ENCODE data around the gene SHMT2. TPM values are rescaled to one million over a fixed set of nuclear protein-coding genes. Genes with fewer than 3 reads are reported as not detected.
A peak's percentile ranks its signal among the peaks of the same experiment; 100 is the strongest.

SHMT2 gene
- total RNA-seq, 1 donor from 2014 or later: 268 TPM

DNA sequence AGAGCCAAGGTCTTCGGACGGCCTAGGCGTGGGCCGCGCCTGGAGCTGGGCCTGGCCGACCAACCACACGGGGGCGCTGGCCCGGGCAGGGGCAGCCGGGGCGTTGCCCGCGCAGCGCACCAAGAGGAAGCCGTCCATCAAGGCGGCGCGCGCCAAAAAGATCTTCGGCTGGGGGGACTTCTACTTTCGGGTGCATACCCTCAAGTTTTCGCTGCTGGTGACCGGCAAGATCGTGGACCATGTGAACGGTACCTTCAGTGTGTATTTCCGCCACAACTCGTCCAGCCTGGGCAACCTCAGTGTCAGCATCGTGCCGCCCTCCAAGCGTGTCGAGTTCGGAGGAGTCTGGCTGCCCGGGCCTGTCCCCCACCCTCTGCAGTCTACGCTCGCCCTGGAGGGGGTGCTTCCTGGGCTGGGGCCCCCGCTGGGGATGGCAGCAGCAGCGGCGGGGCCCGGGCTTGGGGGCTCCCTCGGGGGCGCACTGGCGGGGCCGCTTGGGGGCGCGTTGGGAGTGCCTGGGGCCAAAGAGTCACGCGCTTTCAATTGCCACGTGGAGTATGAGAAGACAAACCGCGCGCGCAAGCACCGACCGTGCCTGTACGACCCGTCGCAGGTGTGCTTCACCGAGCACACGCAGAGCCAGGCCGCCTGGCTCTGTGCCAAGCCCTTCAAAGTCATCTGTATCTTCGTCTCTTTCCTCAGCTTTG lies 4.4 kb upstream of the SHMT2 start:
- Mint-ChIP-seq H3K4me3 (peak overlapping the region; percentile 66), H3K4me1 (peaks cover 73% of the 10 kb centered on the region), H3K27me3 (peaks cover 34% of the 10 kb centered on the region), H3K27ac (peak overlapping the region; percentile 68), H3K9me3 (no peaks in the 10 kb centered on the region), H3K36me3 (ENCODE audit: low read depth) (peaks cover 9% of the 10 kb centered on the region)
- ATAC-seq (ENCODE audit: low read depth) (peak; percentile 43), DNase-seq (peak; percentile 64)
- CTCF ChIA-PET: interaction anchor here (0.8 to 20.9 kb wide), 4 partner anchors 9 to 114 kb away, joined by 3 to 390 read pairs (median 64); partner anchors contain the start of genes NXPH4 and STAT6
- POLR2A ChIA-PET: interaction anchor here (0.9 to 10.6 kb wide), 4 partner anchors 9 to 500 kb away, joined by 3 to 268 read pairs (median 6); partner anchors contain the start of genes NACA and NXPH4
- TF ChIP-seq, protein P1, sequence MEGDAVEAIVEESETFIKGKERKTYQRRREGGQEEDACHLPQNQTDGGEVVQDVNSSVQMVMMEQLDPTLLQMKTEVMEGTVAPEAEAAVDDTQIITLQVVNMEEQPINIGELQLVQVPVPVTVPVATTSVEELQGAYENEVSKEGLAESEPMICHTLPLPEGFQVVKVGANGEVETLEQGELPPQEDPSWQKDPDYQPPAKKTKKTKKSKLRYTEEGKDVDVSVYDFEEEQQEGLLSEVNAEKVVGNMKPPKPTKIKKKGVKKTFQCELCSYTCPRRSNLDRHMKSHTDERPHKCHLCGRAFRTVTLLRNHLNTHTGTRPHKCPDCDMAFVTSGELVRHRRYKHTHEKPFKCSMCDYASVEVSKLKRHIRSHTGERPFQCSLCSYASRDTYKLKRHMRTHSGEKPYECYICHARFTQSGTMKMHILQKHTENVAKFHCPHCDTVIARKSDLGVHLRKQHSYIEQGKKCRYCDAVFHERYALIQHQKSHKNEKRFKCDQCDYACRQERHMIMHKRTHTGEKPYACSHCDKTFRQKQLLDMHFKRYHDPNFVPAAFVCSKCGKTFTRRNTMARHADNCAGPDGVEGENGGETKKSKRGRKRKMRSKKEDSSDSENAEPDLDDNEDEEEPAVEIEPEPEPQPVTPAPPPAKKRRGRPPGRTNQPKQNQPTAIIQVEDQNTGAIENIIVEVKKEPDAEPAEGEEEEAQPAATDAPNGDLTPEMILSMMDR (IDR thresholded peaks at IDR 0.05): no peak
- intact Hi-C loops (cut with micrococcal nuclease): loop anchor here (1.0 to 10.0 kb wide), 3 partner anchors 8 to 400 kb away; no protein-coding TSS in a partner anchor

DNA sequence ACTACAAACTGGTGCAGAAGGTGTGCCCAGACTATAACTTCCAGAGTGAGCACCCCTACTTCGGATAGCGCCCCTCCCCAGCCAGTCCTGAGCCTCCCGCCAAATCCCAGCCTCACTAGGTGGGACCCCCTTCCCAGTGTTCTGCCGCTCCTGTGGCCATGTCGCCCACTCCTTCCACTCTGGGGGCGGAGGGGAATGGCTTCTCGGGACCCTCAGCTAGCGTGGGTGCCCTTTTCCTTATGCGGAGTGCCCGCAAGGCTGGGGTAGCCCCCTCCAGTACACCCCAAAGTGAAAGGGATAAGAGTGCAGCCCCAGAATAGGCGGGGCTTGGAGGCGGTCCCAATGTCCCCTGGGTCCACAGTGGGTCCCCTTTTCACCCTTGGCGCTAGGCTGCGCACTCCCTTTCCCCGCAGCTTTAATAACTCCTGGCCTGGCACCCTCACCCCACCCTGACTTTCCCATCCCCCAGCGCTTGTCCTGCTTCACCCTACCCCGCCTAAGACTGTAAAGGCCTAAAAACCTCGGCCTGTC lies 3.8 kb upstream of the SHMT2 start:
- intact Hi-C loops (cut with micrococcal nuclease): loop anchor here (1.0 to 10.0 kb wide), 4 partner anchors 8 to 399 kb away; no protein-coding TSS in a partner anchor
- H3K9me3 Mint-ChIP-seq: no peaks in the 10 kb centered on the region
- CTCF ChIA-PET: interaction anchor here (2.1 to 20.9 kb wide), 3 partner anchors 10 to 233 kb away, joined by 6 to 390 read pairs (median 113); partner anchors contain the start of genes GLI1 and NXPH4
- peaks cover 31% of the 10 kb centered on the region for H3K27me3 Mint-ChIP-seq
- peaks cover 15% of the 10 kb centered on the region for H3K36me3 Mint-ChIP-seq (ENCODE audit: low read depth)
- DNase-seq: no peak
- POLR2A ChIA-PET: interaction anchor here (0.7 to 10.6 kb wide), 3 partner anchors 10 to 1363 kb away, joined by 3 to 268 read pairs (median 10); partner anchors contain the start of gene NXPH4
- H3K27ac Mint-ChIP-seq: peak overlapping the region; percentile 68
- H3K4me1 Mint-ChIP-seq: peaks cover 76% of the 10 kb centered on the region
- no peak for ATAC-seq (ENCODE audit: low read depth)
- H3K4me3 Mint-ChIP-seq: peak overlapping the region; percentile 66
- TF ChIP-seq, protein P1 (IDR thresholded peaks at IDR 0.05): no peak

DNA sequence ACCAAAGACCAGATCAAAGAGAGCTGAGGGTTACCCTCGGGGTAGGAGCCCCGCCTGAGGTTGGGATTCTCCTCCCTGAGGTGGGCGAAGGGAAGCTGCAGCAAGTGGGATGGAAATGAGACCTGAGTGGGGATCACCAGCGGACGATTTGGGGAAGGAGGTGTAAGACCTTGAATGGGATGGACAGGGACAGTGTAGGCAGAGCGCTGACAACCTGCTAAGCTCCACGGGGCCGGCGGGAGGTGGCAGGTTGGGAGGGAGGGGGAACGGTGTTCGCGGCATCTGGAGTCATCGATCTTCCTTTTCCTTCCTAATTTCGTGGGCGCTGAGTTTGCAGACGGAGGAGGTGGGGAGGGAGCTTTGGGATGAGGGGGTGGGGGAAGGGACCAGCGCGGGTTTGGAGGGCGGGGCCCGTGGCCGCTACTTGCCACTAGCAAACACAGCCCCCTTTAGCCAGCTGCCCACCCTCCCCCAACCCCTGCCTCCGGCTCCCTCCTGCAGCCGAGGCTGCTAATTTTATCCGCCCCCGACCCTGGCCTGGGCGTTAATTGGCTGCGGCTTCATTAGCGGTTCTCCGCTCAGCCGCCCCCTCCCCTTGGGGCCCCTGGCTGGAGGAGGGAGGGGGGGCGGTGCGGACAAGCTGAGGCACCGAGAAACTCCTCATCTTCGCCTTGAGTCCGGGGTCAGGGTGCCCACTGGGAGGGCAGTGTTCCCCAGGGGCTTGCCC lies 2.8 kb upstream of the SHMT2 start:
- TF ChIP-seq, protein P1 (IDR thresholded peaks at IDR 0.05): no peak
- DNase-seq: no peak
- peaks cover 77% of the 10 kb centered on the region for H3K4me1 Mint-ChIP-seq
- peak overlapping the region; percentile 15 for H3K27ac Mint-ChIP-seq
- no peaks in the 10 kb centered on the region for H3K9me3 Mint-ChIP-seq
- ChIA-PET POLR2A (interaction anchor here (0.7 to 10.6 kb wide), 8 partner anchors 11 to 1364 kb away, joined by 3 to 268 read pairs (median 4); partner anchors contain the start of genes NXPH4 and STAT6), CTCF (interaction anchor here (1.1 to 20.9 kb wide), 4 partner anchors 11 to 232 kb away, joined by 3 to 390 read pairs (median 60); partner anchors contain the start of genes GLI1 and NXPH4)
- peak overlapping the region; percentile 73 for H3K4me3 Mint-ChIP-seq
- H3K36me3 Mint-ChIP-seq (ENCODE audit: low read depth): peaks cover 24% of the 10 kb centered on the region
- H3K27me3 Mint-ChIP-seq: peaks cover 21% of the 10 kb centered on the region
- intact Hi-C loops (cut with micrococcal nuclease): loop anchor here (1.0 to 10.0 kb wide), 2 partner anchors 8 to 398 kb away; no protein-coding TSS in a partner anchor
- ATAC-seq (ENCODE audit: low read depth): no peak

DNA sequence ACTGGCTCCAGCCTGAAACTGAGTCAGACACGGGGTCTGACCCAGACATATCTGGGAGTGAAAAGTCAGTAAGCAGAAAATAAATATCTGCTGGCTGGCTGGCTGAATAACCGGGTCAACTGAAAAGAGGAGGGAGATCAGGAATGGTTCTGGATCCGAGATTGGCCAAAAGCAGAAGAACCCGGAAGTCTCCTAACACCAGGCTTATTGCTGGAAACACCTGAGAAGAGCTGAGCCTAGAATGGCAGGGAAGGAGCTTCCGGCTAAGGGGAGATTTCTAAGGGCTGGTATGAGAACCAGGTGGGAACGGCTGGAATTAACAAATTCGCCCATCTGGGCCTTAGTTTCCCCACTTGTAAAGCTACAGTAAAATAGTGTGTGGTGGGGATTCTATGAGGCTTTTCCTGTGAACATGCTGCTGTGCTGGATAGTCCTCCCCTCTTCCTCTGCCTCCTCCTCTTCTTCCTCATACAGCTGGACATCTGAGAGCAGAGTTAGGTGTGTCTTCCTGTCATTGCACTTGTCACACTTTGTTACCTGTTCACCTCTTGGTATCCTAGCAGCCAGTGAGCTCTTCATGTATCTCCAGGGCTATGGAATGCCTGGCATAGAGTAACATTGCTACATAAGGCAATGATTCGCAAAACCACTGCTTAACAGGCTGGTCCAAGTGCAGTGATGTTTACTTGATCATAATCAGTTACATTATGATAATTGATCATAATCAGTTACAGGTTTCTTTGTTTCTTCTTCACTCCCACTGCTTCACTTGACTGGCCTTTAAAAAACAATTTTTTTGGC lies 2.0 kb upstream of the SHMT2 start:
- Mint-ChIP-seq H3K36me3 (ENCODE audit: low read depth) (peaks cover 31% of the 10 kb centered on the region), H3K4me3 (peak overlapping the region; percentile 59)

More for the DNA sequence above, 2.0 kb upstream of the SHMT2 start:
- H3K9me3 Mint-ChIP-seq: no peaks in the 10 kb centered on the region
- H3K4me1 Mint-ChIP-seq: peaks cover 78% of the 10 kb centered on the region
- ChIA-PET CTCF (interaction anchor here (1.1 to 20.9 kb wide), 4 partner anchors 11 to 231 kb away, joined by 3 to 390 read pairs (median 60); partner anchors contain the start of genes GLI1 and NXPH4), POLR2A (interaction anchor here (0.8 to 10.6 kb wide), 5 partner anchors 11 to 203 kb away, joined by 3 to 268 read pairs (median 5); partner anchors contain the start of genes NXPH4 and STAT6)
- TF ChIP-seq, protein P1 (IDR thresholded peaks at IDR 0.05): no peak
- peak overlapping the region; percentile 61 for H3K27ac Mint-ChIP-seq
- intact Hi-C loops (cut with micrococcal nuclease): loop anchor here (10.0 kb wide), 1 partner anchor 397 kb away; no protein-coding TSS in a partner anchor
- no peak for ATAC-seq (ENCODE audit: low read depth)
- no peak for DNase-seq
- H3K27me3 Mint-ChIP-seq: peaks cover 16% of the 10 kb centered on the region
